GM19395 (cell line): ENCODE data around the gene LY6G6F.
A peak's percentile ranks its signal among the peaks of the same experiment; 100 is the strongest.

Experiments used
- ATAC-seq: cut with Tn5 transposase; IDR thresholded peaks from one replicate; pipeline ENCODE4 v1.9.1; 2021; ENCODE audit warnings: mild to moderate bottlenecking, moderate library complexity; ENCODE audit not compliant: unreplicated experiment

LY6G6F gene

DNA sequence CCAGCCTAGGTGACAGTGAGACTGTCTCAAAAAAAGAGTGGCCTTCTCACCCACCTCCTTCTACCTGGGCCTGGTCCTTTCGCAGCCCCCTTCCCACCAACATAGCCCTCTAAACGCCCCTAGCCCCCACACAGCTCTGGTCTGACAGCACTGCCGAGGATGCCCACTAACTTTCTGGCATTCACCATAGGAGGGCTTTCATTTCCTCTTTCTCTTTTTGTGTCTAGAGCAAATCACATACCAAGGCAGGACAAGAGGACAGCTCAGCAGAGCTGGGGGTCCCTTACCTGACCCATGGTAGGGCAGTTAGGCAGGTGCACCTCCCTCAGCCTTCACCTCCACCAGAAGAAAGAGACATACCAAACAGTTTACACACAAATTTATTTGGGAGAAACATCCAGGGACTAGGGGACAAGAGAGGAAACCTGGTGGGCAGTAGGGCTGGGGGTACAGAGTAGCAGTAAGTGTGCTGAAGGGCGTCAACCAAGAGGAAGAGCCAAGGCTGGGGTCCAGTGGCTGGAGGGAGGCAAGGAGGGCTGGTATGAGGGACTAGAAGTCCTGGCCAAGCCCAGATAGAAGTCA is 30.3 kb upstream of the LY6G6F start:
- ATAC-seq: no peak

DNA sequence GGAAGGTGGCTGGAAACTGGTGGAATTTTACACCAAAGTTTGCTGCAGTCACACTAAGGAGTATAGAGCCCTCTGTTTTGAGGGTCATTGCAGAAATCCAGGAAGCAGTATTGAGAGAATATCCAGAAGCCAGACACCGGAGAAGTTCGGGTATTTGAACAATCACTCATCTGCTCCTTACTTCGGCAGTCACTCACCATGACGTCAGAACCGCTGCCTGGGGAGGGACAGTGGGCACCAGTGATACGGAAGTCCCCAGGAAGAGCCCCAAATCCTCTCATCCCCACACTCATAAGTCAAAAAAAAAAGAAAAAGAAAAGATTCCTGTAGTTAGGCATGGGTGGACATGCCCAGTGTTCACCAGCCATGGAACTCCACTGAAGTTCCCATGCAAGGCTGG is 29.8 kb upstream of the LY6G6F start:
- ATAC-seq: no peak

DNA sequence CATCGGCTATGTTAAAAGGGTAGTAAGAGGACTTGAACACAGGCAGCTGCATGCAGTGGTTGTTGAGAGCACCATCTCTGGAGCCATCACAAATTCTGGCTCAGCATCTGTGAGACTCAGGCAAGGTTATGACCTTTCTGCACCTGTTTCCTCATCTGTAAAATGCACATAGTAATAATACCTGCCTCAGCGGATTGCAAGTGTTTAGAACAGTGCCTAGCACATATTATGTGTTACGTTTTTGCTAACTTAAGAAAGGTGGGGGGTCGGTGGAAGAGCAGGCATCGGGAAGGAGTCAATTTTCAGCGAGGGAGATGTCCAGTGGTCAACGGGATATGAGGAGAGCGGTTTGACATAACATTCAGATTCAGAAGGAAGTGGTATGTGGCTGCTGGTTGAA is 28.7 kb upstream of the LY6G6F start:
- ATAC-seq: no peak

DNA sequence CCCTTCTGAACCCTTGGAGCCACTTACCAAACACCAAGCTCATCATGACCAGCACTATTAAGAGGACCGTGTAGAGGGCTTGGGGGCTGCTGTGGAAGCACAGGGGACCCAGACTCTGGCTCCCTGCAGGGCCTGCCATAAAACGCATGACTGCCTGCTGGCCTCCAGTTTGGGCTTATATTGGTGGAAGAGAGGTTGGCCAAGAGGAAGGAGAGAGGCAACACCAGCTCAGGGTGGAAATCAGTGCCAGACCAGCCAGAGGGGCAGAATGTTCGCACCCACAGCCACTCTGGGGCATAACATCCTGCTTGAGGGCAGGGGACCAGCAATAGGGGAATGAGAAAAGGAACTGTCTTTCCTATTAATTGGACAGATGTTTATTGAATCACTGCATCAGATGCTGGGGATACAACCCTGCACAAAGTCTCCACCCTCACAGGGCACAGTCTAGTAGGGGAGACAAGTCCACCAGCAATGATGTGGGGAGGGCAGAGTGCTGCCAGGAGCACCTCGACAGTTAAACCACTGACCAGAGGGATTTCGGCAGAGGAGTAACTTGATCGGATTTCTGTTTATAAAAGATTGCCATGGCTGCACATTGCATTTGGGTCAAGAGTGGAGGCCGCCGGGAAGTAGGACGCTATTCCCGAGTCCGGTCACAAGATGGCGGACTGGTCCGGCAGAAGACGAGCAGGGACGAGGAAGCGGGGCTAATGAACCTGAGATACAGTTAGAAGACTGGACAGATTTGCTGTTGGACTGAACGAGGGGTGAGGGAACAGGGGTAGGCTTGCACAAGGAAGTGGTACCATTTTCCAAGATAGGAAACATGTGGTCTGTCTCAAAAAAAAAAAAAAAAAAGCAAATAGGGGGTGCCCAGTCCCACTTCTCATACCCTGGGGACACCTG is 26.2 kb upstream of the LY6G6F start, which contains the start of gene LY6G5C:
TSS of gene LY6G5C (minus strand) at position 842 of the 909 bp plus-strand sequence. CDS start at position 148, 694 bp downstream.
- ATAC-seq: peak; percentile 52

DNA sequence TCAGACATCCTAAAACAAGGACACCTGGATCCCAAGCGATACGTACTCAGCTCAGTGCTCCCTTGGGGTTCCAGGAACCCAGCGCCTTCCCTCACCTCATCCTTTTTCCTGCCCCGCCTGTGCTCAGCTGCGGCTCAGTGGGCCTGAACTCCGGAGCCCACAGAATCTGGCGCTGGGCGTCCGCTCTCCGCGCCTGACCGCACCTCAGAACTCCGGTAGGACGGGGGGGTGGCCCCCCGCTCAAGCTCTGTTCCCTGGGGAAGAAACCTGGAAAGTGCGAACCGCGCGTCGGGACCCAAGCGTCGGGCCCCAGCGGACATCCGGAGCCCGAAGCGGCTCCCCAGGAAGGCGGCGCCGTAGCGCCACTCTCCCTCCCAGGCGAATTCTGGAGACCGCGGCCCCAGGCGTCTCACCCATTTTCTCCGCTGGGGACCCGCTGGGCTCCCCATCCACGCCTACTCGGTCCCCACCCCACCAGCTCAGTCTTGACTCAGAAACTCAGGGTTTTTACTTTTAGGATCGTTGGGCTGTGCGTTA is 25.5 kb upstream of the LY6G6F start:
- ATAC-seq: peak; percentile 27

DNA sequence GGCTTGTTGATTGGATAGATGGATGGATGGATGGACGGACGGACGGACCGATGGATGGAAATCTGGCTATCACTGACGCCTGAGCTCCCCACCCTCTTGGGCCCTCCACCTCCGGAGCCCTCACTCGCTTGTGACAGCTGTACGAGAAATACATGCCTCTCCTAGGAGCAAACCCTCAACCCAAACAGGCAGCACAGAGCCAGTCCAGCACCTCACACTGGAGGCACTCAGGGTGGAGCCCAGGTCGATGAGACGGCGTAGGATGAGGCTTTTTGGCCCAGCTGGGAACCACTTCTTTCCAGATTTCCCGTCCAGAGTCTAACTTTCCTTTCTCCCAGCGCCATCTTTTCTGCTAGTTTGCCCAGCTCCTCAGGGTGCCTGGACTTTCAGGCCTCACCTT is 23.1 kb upstream of the LY6G6F start:
- ATAC-seq: no peak

DNA sequence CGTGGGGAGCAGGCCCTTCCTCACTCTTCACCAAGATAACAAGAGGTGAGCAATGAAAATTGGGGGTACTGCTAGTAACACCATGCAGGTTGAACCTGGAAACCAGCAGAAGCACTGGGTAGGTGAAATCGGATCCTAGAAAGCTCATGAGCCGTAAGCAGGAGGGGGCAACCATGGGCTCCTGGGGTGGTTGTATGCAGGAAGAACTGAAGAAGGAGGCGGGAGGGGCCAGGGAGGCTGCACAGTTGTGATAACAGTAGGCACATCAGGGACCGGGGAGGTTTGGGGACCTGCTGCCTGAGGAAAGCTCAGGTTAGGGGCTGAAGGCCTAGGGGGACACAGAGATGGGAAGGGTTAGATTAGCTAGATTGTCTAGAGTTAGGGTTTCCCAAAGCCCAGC is 20.2 kb upstream of the LY6G6F start:
- no peak for ATAC-seq

DNA sequence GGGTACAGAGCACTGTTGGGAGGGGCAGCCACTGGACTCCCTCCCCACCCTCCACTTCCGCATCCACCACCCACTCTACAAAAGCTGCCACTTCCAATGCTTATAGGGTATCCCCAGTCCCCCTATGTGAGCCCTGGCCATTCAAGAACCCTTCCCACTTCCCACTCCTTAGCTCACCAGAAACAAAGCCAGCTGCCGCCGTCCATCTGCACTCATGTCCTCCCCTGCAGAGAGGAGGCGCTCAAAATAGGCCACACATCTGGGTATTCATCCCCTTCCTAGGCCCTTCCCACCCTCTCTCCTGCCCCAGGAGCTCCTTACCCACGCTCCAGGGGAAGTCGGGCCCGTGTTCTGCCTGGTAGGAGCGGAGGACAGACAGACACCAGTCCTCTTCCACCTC is 19.3 kb upstream of the LY6G6F start:
- ATAC-seq: no peak

DNA sequence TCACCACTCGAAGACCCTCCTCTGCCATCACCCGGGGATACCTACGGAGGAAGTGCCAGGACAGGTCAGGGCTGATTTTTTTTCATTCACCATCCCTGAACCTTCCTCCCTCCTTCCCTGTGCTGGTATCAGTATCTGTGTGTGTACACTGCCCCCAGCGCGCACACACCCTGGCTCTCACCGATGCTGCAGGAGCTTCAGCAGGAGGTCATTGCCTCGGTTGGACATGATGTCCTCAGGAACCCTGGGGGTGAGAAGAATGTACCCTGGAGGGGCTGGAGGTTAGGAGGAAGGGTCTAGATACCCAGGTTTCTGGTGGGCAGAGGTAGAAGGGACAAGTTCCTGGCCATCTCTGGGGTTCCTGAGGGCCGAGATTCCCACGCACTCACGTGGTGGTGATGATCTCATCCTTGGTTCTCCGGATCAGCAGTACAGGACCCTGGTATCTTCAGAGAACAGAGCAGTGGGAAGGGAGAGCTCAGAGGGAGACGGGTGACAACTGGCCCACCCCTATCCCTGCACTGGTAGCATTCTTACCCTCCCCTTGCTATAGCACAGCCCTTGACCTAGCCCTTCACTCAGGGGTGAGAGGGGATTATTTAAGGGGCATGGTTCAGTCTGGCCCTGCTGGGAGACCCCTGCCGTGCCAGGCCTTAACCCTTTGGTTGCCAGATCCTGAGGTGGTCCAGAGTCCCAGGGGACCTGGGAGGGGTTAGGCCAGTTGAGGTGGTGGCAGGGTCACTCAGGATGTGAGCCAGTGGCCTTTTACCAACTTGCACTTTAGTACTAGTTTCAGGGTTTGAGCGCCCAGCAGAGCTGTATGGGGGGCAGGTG is 18.6 kb upstream of the LY6G6F start:
- no peak for ATAC-seq

DNA sequence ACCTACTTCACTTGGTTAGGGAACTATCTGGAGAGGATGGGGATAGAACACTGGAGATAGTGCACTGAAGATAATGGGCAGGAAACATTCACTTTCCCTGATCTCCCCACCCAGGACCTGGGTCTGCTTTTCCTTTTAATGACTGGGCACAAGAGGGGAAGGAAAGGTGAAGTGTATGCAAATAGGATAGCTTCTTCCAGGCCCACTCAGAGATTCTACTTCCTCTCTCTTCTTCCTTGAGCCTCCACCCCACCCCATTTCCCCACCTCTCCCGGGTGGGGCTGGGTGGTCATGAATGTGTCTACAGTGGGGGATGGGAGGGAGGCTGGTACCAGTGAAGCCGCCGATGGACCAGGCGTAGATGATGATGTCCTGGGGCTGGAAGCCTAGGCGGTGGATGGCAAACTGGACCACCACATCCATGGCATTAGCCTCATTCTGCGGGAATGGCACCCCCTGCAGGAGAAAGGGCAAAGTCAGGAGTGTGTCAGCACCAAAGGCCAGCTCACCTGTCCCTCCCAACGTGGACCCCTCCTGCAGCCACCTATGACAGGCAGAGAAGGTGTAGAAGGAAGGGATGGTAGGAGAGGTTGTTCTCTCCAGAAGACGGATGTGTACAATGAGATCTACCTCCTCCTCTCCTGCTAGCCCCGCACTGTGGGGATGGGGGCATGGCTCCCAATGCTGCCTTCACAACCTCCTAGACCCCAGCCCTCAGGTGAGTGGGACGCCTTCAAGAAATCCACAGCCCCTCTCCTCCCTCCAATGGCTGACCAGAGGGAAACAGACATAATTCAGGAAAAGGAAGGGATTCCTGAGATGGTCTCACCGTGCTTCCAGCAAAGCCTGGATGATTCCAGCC is 17.2 kb upstream of the LY6G6F start:
- ATAC-seq: no peak

DNA sequence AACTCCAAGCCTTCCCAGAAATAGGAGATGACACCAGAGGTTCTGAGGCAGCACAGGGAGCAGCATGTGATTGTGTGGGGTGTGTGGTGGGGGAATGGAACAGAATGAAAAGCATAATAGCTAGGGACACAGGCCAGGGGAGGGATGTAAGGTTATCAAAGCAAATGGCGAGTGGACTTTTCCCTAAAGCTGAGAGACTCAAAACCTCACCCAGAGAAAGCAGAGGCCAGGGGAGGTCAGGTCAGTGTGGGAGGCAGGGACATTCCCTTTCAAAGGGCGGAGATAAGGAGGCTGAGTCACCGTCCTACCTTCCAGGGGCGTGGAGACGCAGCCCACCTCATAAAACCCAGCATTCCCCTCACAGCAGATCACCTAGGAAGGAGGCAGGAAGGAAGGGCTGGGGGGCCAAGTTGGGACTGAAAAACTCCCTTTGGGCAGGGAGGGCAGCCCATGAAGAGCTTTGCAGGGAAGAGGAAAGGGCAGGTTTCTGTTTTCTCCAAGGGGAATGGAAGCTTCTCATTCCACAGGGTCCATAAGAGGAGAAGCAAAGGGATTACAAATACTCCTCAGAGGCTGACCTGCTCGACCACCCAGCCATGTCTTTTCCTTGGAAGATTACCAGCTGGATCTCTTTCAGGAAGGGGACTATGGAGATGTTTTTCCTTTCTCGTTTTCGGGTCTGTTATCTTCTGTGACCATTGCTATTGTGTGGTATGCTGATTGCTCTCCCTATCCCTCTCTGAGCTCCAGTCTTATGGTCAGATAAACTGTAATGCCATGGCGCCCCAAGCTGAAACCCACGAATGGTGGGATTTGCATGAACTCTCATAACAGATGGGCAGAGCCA is 16.2 kb upstream of the LY6G6F start:
- no peak for ATAC-seq

DNA sequence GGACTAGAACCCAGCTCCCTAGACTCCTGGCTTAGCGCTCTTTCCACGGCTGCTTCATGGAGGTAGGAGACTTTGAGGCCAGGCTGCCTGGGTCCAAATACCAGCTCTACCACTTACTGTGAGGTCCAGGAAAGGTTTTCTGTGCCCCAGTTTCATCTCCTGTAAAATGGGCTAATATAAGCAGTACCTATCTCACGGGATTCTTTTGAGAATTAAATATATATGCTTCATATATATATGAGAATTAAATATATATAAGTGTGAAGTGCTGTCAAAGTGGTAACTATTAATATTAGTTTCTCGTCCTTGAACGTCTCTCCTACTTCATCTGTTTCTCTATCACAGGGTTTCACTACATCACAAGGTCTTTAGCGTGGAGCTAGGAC is 15.6 kb upstream of the LY6G6F start:
- no peak for ATAC-seq

DNA sequence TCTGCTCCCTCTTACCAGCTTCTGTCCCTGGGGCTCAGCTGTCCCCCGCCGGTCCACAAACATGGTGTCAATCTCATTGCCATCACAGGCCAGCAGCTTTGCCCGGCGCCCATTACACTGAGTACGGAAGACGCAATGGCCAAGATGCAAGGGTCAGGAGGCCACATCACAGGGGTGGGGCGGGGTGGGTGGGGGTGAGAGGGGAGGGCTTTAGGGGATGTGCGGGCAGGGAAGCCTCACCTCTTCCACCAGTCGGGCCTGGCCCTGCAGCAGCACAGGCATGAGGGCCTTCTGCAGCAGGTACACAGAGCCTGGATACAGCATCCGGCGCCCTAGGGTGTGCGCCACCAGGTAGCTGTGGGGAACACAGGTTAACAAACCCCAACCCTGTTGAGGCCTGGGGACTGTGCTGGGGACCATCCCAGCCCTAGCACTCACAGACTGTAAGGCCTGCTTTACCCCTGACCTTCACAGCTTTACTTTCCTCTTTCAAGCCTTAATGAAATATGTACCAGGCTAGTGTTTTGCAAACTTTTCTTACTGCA is 15.0 kb upstream of the LY6G6F start:
- no peak for ATAC-seq

DNA sequence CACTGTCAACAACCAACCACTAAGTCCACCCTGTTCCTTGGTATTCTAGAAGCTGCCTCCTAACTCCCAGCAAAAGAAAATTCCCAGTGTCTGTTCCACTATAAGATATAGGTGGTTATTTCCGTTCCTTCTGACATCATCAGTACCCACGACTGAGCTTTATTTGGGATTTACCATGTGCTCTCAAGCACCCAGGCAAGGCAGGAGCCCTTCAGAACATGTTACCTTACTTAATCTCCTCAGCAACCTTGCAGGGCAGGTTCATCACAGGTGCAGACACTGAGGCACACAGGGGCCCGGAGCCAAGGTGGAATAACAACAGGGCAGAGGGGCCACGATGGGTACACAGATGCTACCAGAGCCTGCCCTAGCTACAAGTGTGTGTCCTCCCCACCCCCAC is 14.3 kb upstream of the LY6G6F start:
- no peak for ATAC-seq

DNA sequence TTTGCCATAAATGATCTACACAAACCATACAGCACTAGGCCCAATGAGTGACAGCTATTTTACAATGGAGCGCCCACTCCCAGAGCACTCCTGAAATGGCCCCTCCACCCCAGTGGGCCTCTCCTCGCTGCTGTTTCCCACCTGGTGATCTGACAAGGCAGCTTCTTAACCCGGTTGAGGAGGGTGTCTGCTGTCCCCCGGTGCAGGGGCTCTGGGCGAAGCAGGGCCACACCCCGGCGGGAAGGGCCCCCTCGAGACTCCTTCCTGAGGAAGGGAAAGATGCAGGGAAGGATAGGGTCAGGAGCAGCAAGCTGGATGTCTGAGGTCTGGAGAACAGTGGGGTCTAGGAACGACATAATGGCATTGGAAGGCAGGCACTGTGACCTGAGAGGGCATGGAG is 13.8 kb upstream of the LY6G6F start:
- no peak for ATAC-seq

DNA sequence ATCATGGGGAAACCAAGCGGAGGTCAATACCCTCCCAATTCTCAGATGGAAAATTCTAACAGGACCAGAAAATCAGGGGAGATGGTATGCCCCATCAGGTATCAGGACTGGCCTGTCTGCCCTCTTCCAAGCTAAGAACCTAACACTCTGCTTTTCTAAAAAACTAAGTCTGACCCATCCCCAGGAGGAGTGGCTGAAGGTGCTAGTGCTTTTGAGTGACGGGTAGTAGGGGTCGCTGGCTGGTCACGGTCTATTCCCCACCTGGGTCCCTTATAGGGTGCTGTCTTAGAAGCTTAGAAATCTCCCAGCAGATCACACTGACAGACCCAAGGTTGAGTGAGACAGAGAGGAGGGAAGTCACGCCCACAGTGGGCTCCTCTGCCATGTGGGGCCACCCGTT is 13.1 kb upstream of the LY6G6F start:
- ATAC-seq: no peak

DNA sequence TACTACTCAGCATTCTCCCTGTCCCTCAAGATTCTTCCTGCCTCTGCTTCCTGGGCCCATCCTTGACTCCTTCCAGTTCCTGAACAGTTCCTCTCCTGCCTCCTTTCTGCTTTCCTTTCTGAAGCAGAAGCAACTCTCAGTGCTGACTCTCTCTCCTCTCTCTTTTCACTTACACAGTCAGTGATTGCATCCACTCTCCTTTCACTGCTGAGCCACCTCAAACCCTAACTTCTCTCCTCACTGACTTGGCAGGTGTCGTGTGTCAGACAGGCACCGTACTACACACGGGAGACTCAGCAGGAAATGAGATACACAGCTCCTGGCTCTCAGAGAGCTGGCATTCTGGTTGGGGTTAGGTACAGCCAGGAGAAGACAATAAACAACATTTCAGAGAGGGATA is 9.1 kb upstream of the LY6G6F start:
- ATAC-seq: no peak

DNA sequence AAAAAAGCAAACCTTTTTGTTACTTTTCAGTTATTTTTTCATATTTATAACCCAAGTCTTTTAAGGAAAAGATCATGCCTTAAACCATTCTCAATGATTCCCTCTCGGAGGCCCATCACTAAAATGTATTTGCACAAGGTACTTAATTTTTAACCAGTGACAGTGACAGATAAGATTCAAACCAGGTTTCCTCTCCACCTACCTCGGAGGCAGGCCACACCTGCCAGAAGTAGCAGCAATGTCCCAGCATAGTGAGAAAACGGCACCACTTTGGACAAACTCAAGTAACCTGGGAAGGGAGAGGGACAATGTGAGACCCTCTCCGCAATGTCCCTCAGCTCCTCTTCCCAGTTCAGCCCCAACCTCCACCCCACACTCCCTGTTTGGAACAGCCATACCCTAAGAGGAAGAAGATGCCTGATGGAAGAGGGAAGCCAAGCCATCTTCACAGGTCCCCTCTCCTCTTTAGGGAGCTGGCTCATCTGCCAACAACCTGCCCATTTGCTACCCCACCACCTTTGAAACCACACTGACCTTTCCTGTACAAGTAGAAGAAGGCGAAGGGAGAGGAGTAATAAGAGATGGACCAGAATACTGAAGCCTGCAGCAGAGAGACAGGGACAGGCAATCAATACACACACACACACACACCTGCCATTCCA is 5.8 kb upstream of the LY6G6F start:
- no peak for ATAC-seq
